HEK293 (cell line): ENCODE measurements around the gene BHLHE41.

Experiments
- AEBP2 ChIP-seq: fragments of 450-650 bp; formaldehyde crosslinking; IDR thresholded peaks from 2 replicates; pipeline ENCODE4 v1.5.1; 2016; ENCODE audit warnings: missing biosample characterization, missing genetic modification characterization, borderline replicate concordance
- CTCF ChIP-seq: fragments of 450-650 bp; formaldehyde crosslinking; IDR thresholded peaks from 2 replicates; pipeline ENCODE4 v1.5.1; 2016; ENCODE audit warnings: missing biosample characterization, missing genetic modification characterization
- GFI1B ChIP-seq: fragments of 450-650 bp; formaldehyde crosslinking; IDR thresholded peaks from 2 replicates; pipeline ENCODE4 v1.5.1; 2016; ENCODE audit warnings: missing biosample characterization, missing genetic modification characterization
- GLIS1 ChIP-seq: fragments of 450-650 bp; formaldehyde crosslinking; IDR thresholded peaks from 2 replicates; pipeline ENCODE4 v1.5.1; 2016; ENCODE audit warnings: missing biosample characterization, missing genetic modification characterization
- GLIS2 ChIP-seq: fragments of 450-650 bp; formaldehyde crosslinking; IDR thresholded peaks from 2 replicates; pipeline ENCODE4 v1.5.1; 2016; ENCODE audit warnings: missing biosample characterization, missing genetic modification characterization
- KLF16 ChIP-seq: fragments of 450-650 bp; formaldehyde crosslinking; IDR thresholded peaks from 2 replicates; pipeline ENCODE4 v1.5.1; 2017; ENCODE audit warnings: missing biosample characterization, missing genetic modification characterization
- KLF17 ChIP-seq: fragments of 450-650 bp; formaldehyde crosslinking; IDR thresholded peaks from 2 replicates; pipeline ENCODE4 v1.5.1; 2016; ENCODE audit warnings: missing biosample characterization, missing genetic modification characterization
- MZF1 ChIP-seq: fragments of 450-650 bp; formaldehyde crosslinking; IDR thresholded peaks from 2 replicates; pipeline ENCODE4 v1.5.1; 2017; ENCODE audit warnings: missing biosample characterization, missing genetic modification characterization, borderline replicate concordance
- SALL2 ChIP-seq: fragments of 450-650 bp; formaldehyde crosslinking; IDR thresholded peaks from 2 replicates; pipeline ENCODE4 v1.5.0; 2017; ENCODE audit warnings: missing biosample characterization, mild to moderate bottlenecking, missing genetic modification characterization, borderline replicate concordance
- YY2 ChIP-seq: fragments of 450-650 bp; formaldehyde crosslinking; IDR thresholded peaks from 2 replicates; pipeline ENCODE4 v1.5.1; 2016; ENCODE audit warnings: missing biosample characterization, missing genetic modification characterization
- ZBTB17 ChIP-seq: fragments of 450-650 bp; formaldehyde crosslinking; IDR thresholded peaks from 2 replicates; pipeline ENCODE4 v1.5.1; 2016; ENCODE audit warnings: missing biosample characterization, missing genetic modification characterization
- ZBTB49 ChIP-seq: fragments of 450-650 bp; formaldehyde crosslinking; IDR thresholded peaks from 2 replicates; pipeline ENCODE4 v1.5.1; 2016; ENCODE audit warnings: missing biosample characterization, missing genetic modification characterization, low read depth
- ZEB2 ChIP-seq: fragments of 450-650 bp; formaldehyde crosslinking; IDR thresholded peaks from 2 replicates; pipeline ENCODE4 v1.5.1; 2016; ENCODE audit warnings: missing biosample characterization, missing genetic modification characterization
- ZNF114 ChIP-seq: fragments of 450-650 bp; formaldehyde crosslinking; IDR thresholded peaks from 2 replicates; pipeline ENCODE4 v1.5.0; 2017; ENCODE audit warnings: missing biosample characterization, missing genetic modification characterization
- ZNF140 ChIP-seq: fragments of 450-650 bp; formaldehyde crosslinking; IDR thresholded peaks from 2 replicates; pipeline ENCODE4 v1.5.1; 2016; ENCODE audit warnings: missing biosample characterization, missing genetic modification characterization
- ZNF155 ChIP-seq: fragments of 450-650 bp; formaldehyde crosslinking; IDR thresholded peaks from 2 replicates; pipeline ENCODE4 v1.5.1; 2016; ENCODE audit warnings: missing biosample characterization, missing genetic modification characterization
- ZNF239 ChIP-seq: fragments of 450-650 bp; formaldehyde crosslinking; IDR thresholded peaks from 2 replicates; pipeline ENCODE4 v1.5.1; 2016; ENCODE audit warnings: missing biosample characterization, missing genetic modification characterization
- ZNF292 ChIP-seq: fragments of 450-650 bp; formaldehyde crosslinking; IDR thresholded peaks from 2 replicates; pipeline ENCODE4 v1.5.1; 2016; ENCODE audit warnings: low read depth, missing biosample characterization, missing genetic modification characterization, borderline replicate concordance
- ZNF335 ChIP-seq: fragments of 450-650 bp; formaldehyde crosslinking; conservative IDR thresholded peaks from 2 replicates; pipeline ENCODE4 v1.5.1; 2016; ENCODE audit warnings: missing biosample characterization, missing genetic modification characterization
- ZNF394 ChIP-seq: fragments of 450-650 bp; formaldehyde crosslinking; IDR thresholded peaks from 2 replicates; pipeline ENCODE4 v1.5.1; 2016; ENCODE audit warnings: missing biosample characterization, missing genetic modification characterization, mild to moderate bottlenecking, moderate library complexity, borderline replicate concordance
- ZNF404 ChIP-seq: fragments of 450-650 bp; formaldehyde crosslinking; IDR thresholded peaks from 2 replicates; pipeline ENCODE4 v1.5.1; 2017; ENCODE audit warnings: missing biosample characterization, missing genetic modification characterization
- ZNF518A ChIP-seq: fragments of 450-650 bp; formaldehyde crosslinking; conservative IDR thresholded peaks from 2 replicates; pipeline ENCODE4 v1.5.1; 2016; ENCODE audit warnings: low read depth, missing biosample characterization, missing genetic modification characterization
- ZNF529 ChIP-seq: fragments of 450-650 bp; formaldehyde crosslinking; IDR thresholded peaks from 2 replicates; pipeline ENCODE4 v1.5.1; 2017; ENCODE audit warnings: missing genetic modification characterization, missing biosample characterization; ENCODE audit not compliant: insufficient replicate concordance
- ZNF558 ChIP-seq: fragments of 450-650 bp; formaldehyde crosslinking; IDR thresholded peaks from 2 replicates; pipeline ENCODE4 v1.5.1; 2016; ENCODE audit warnings: missing biosample characterization, missing genetic modification characterization
- ZNF560 ChIP-seq: fragments of 450-650 bp; formaldehyde crosslinking; IDR thresholded peaks from 2 replicates; pipeline ENCODE4 v1.5.1; 2017; ENCODE audit warnings: missing biosample characterization, missing genetic modification characterization, borderline replicate concordance
- ZNF76 ChIP-seq: fragments of 450-650 bp; formaldehyde crosslinking; IDR thresholded peaks from 2 replicates; pipeline ENCODE4; 2016; ENCODE audit warnings: low read depth, missing biosample characterization, missing genetic modification characterization, borderline replicate concordance
- ZNF777 ChIP-seq: fragments of 450-650 bp; formaldehyde crosslinking; IDR thresholded peaks from 2 replicates; pipeline ENCODE4 v1.5.1; 2017; ENCODE audit warnings: missing biosample characterization, missing genetic modification characterization, borderline replicate concordance

The BHLHE41 gene

GRCh38 chr12:26114720-26115401, 10.0 kb downstream of the BHLHE41 start (continued):
- no peak for TF ChIP-seq ZNF518A (tag by site-specific recombination)
- no peak for TF ChIP-seq SALL2 (tag by site-specific recombination)
- TF ChIP-seq KLF17 (tag by site-specific recombination), result 0 out of 2 replicates have a peak, but pooled peaks have one; percentile 2
- TF ChIP-seq GLIS1 (tag by site-specific recombination), result peak; percentile 88
- TF ChIP-seq ZNF777 (tag by site-specific recombination), result no peak
- no peak for TF ChIP-seq ZBTB49
- TF ChIP-seq ZNF76 (tag by site-specific recombination), result no peak
- no peak for TF ChIP-seq ZNF335 (tag by site-specific recombination)
- TF ChIP-seq ZNF558 (tag by site-specific recombination), result 0 out of 2 replicates have a peak, but pooled peaks have one; percentile 31
- TF ChIP-seq ZNF292 (tag by site-specific recombination), result no peak
- TF ChIP-seq CTCF (tag by site-specific recombination), result no peak
- no peak for TF ChIP-seq ZNF140 (tag by site-specific recombination)
- no peak for TF ChIP-seq ZNF404 (tag by site-specific recombination)
- no peak for TF ChIP-seq AEBP2 (tag by site-specific recombination)
- TF ChIP-seq ZNF114 (tag by site-specific recombination), result no peak
- no peak for TF ChIP-seq GFI1B (tag by site-specific recombination)
- peak; percentile 7; the same call in 1 of the 2 replicates for TF ChIP-seq ZEB2 (tag by site-specific recombination)
- no peak for TF ChIP-seq ZNF529
- TF ChIP-seq KLF16 (tag by site-specific recombination), result no peak
- no peak for TF ChIP-seq ZNF155 (tag by site-specific recombination)
- TF ChIP-seq ZNF560, result no peak
- TF ChIP-seq ZNF394 (tag by site-specific recombination), result no peak
- peak; percentile 39; the same call in 1 of the 2 replicates for TF ChIP-seq ZBTB17
- peak; percentile 8; the same call in 1 of the 2 replicates for TF ChIP-seq GLIS2 (tag by site-specific recombination)
- TF ChIP-seq ZNF239 (tag by site-specific recombination), result no peak
- TF ChIP-seq YY2 (tag by site-specific recombination), result no peak
- TF ChIP-seq MZF1 (tag by site-specific recombination), result no peak
